ENCODE results near the gene SSBP2.
"Not testable (repeated sequence)": the region's sequence is repeated elsewhere in the genome, so short reads cannot be mapped to it uniquely, and the experiment has no call there.

The SSBP2 gene

DNA sequence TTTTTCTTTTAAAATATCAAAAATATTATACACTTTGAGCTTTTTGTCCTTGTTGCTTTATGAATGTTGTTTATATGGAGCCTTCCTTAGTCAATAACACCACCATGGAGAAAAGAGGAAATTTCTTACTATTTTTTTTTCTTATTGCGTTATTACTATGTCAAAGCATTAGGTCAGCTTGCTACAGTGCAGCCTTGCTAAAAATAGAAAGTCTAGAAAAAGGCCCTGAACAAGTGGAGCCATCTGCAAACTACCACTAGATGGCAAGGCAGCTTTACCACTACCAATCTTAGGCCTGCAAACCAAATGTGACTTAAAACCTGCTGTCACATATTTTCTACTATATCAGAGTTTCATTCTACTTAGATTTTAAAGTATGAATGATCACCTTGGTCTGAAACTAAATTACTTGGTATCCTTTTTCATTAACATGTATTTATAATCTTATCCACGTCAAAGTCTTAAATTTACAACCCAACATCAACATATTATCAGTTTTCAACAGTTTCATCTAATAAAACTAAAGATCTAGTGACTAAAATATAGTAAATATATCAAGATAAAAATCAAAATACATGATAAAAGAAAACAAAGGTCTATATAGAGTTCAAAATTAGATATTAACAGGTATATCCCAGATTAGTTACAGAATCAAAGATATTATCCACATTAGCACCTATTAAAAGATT, 243.9 kb downstream of the SSBP2 start:
- DNase-seq (peak; percentile 68), ATAC-seq (ENCODE audit: insufficient read depth, low read depth) (peak; percentile 97)
- Histone ChIP-seq H3K27ac (ENCODE audit: low read length) (no peak overlapping the region), H3K79me2 (ENCODE audit: insufficient read depth, low read length) (peaks cover 65% of the 10 kb centered on the region), H3K9ac (ENCODE audit: low read depth, low read length) (no peak overlapping the region), H3K9me3 (ENCODE audit: insufficient read depth, low read length, severe bottlenecking) (no peaks in the 10 kb centered on the region), H2AFZ (ENCODE audit: low read depth, low read length) (no peak overlapping the region), H3K27me3 (ENCODE audit: insufficient read depth, low read length, poor library complexity) (no peaks in the 10 kb centered on the region), H3K4me2 (ENCODE audit: insufficient read depth, low read length) (no peak overlapping the region), H3K4me3 (ENCODE audit: low read depth in 1 of 2, low read length in 2 of 2) (no peak overlapping the region), H4K20me1 (ENCODE audit: insufficient read depth, low read length) (peaks cover 3% of the 10 kb centered on the region; the same call in 1 of the 2 replicates), H3K36me3 (ENCODE audit: insufficient read depth, low read length) (peaks cover 51% of the 10 kb centered on the region), H3K4me1 (ENCODE audit: insufficient read depth, low read length) (peaks cover 18% of the 10 kb centered on the region; the same call in 1 of the 2 replicates)
- TF ChIP-seq, protein P1, sequence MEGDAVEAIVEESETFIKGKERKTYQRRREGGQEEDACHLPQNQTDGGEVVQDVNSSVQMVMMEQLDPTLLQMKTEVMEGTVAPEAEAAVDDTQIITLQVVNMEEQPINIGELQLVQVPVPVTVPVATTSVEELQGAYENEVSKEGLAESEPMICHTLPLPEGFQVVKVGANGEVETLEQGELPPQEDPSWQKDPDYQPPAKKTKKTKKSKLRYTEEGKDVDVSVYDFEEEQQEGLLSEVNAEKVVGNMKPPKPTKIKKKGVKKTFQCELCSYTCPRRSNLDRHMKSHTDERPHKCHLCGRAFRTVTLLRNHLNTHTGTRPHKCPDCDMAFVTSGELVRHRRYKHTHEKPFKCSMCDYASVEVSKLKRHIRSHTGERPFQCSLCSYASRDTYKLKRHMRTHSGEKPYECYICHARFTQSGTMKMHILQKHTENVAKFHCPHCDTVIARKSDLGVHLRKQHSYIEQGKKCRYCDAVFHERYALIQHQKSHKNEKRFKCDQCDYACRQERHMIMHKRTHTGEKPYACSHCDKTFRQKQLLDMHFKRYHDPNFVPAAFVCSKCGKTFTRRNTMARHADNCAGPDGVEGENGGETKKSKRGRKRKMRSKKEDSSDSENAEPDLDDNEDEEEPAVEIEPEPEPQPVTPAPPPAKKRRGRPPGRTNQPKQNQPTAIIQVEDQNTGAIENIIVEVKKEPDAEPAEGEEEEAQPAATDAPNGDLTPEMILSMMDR (IDR thresholded peaks at IDR 0.05; ENCODE audit: borderline replicate concordance, extremely low read depth, low read length, poor library complexity, severe bottlenecking): peak; percentile 88
- TF ChIP-seq EZH2 (IDR thresholded peaks at IDR 0.05; ENCODE audit: borderline replicate concordance, low read depth, low read length, severe bottlenecking): no peak

DNA sequence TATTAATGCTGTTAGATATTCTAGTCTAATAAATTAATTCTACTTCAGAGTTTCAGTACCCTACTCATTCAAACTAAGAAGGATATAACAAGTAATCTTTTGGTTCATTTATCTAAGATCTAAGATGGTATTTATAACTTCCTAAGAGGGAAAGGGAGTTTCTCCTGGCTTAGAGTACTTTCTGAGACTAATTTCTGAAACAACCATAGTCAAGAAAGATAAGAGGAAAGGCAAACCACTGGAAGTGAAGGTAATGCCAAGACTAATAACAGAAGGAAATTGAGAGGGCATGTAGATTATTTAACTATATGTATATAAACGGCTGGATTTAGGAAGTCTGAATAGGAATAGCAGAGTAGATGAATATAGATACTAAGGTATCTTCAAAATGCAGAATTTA, 244.5 kb downstream of the SSBP2 start:
- TF ChIP-seq, protein P1 (IDR thresholded peaks at IDR 0.05; ENCODE audit: borderline replicate concordance, extremely low read depth, low read length, poor library complexity, severe bottlenecking): no peak
- no peak for TF ChIP-seq EZH2 (IDR thresholded peaks at IDR 0.05; ENCODE audit: borderline replicate concordance, low read depth, low read length, severe bottlenecking)
- Histone ChIP-seq H3K36me3 (ENCODE audit: insufficient read depth, low read length) (peaks cover 48% of the 10 kb centered on the region), H4K20me1 (ENCODE audit: insufficient read depth, low read length) (peaks cover 3% of the 10 kb centered on the region; the same call in 1 of the 2 replicates), H3K4me3 (ENCODE audit: low read depth in 1 of 2, low read length in 2 of 2) (no peak overlapping the region), H3K27me3 (ENCODE audit: insufficient read depth, low read length, poor library complexity) (no peaks in the 10 kb centered on the region), H2AFZ (ENCODE audit: low read depth, low read length) (no peak overlapping the region), H3K4me1 (ENCODE audit: insufficient read depth, low read length) (peaks cover 18% of the 10 kb centered on the region; the same call in 1 of the 2 replicates), H3K79me2 (ENCODE audit: insufficient read depth, low read length) (peaks cover 65% of the 10 kb centered on the region), H3K9ac (ENCODE audit: low read depth, low read length) (no peak overlapping the region), H3K9me3 (ENCODE audit: insufficient read depth, low read length, severe bottlenecking) (no peaks in the 10 kb centered on the region), H3K4me2 (ENCODE audit: insufficient read depth, low read length) (no peak overlapping the region), H3K27ac (ENCODE audit: low read length) (no peak overlapping the region)
- no peak for ATAC-seq (ENCODE audit: insufficient read depth, low read depth)
- DNase-seq: no peak

DNA sequence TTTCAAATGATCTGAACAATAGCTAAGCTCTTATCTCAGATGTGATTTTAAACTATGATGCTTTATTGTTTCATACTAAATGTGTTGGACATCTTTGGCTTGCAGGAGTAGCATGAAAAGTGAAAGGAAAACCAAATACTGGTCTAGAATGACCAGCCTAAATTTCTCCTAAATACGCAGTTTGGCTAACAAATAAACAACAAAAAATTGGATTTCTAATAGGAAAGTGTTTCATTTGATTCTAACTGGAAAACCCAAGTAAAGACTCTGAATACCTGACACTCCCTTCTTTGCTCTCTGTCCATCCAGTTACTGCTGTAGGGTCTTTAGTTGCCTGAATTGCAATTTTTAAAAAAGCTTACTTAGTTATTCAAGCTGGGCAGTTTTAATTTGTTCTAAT, 245.2 kb downstream of the SSBP2 start:
- Histone ChIP-seq H3K4me1 (ENCODE audit: insufficient read depth, low read length) (peaks cover 18% of the 10 kb centered on the region; the same call in 1 of the 2 replicates), H2AFZ (ENCODE audit: low read depth, low read length) (no peak overlapping the region), H3K36me3 (ENCODE audit: insufficient read depth, low read length) (peaks cover 40% of the 10 kb centered on the region), H3K4me2 (ENCODE audit: insufficient read depth, low read length) (no peak overlapping the region), H3K9ac (ENCODE audit: low read depth, low read length) (no peak overlapping the region), H3K79me2 (ENCODE audit: insufficient read depth, low read length) (peaks cover 58% of the 10 kb centered on the region), H3K4me3 (ENCODE audit: low read depth in 1 of 2, low read length in 2 of 2) (no peak overlapping the region), H3K27me3 (ENCODE audit: insufficient read depth, low read length, poor library complexity) (no peaks in the 10 kb centered on the region), H3K9me3 (ENCODE audit: insufficient read depth, low read length, severe bottlenecking) (no peaks in the 10 kb centered on the region), H4K20me1 (ENCODE audit: insufficient read depth, low read length) (peaks cover 3% of the 10 kb centered on the region; the same call in 1 of the 2 replicates), H3K27ac (ENCODE audit: low read length) (no peak overlapping the region)
- no peak for DNase-seq
- TF ChIP-seq, protein P1 (IDR thresholded peaks at IDR 0.05; ENCODE audit: borderline replicate concordance, extremely low read depth, low read length, poor library complexity, severe bottlenecking): no peak
- no peak for TF ChIP-seq EZH2 (IDR thresholded peaks at IDR 0.05; ENCODE audit: borderline replicate concordance, low read depth, low read length, severe bottlenecking)
- no peak for ATAC-seq (ENCODE audit: insufficient read depth, low read depth)

DNA sequence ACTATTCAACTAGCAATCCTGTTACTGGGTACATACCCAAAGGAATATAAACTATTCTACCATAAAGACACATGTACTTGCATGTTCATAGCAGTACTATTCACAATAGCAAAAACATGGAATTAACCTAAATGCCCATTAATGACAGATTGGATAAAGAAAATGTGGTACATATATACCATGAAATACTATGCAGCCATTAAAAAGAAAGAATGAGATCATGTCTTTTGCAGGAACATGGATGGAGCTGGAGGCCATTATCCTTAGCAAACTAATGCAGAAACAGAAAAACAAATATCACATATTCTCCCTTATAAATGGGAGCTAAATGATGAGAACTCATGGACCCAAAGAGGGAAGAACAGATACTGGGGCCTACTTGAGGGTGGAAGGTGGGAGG, 247.3 kb downstream of the SSBP2 start:
- not testable (repeated sequence) for DNase-seq; H3K4me3 ChIP-seq (ENCODE audit: low read depth in 1 of 2, low read length in 2 of 2); H3K27ac ChIP-seq (ENCODE audit: low read length); H3K9me3 ChIP-seq (ENCODE audit: insufficient read depth, low read length, severe bottlenecking); H4K20me1 ChIP-seq (ENCODE audit: insufficient read depth, low read length); ATAC-seq (ENCODE audit: insufficient read depth, low read depth); H2AFZ ChIP-seq (ENCODE audit: low read depth, low read length); H3K9ac ChIP-seq (ENCODE audit: low read depth, low read length); H3K4me2 ChIP-seq (ENCODE audit: insufficient read depth, low read length); H3K27me3 ChIP-seq (ENCODE audit: insufficient read depth, low read length, poor library complexity)
- peaks cover 35% of the 10 kb centered on the region for H3K36me3 ChIP-seq (ENCODE audit: insufficient read depth, low read length)
- H3K79me2 ChIP-seq (ENCODE audit: insufficient read depth, low read length): peaks cover 54% of the 10 kb centered on the region
- H3K4me1 ChIP-seq (ENCODE audit: insufficient read depth, low read length): peaks cover 13% of the 10 kb centered on the region; the same call in 1 of the 2 replicates
